ENCODE results near the gene SEMA6A.

- TF ChIP-seq CTCF (IDR thresholded peaks at IDR 0.05) (peak in 1 of 4 donors; percentile 45), POLR2A (IDR thresholded peaks at IDR 0.05) (no peak)
Observed at GRCh38 chr5:116448450-116448849, 126.2 kb downstream of the SEMA6A start.

Data from right lobe of liver (tissue), 4 donors.